ENCODE data around the gene MTG1.

GRCh38 chr10:133464582-133465031, 70.7 kb downstream of the MTG1 start:
- TF ChIP-seq CTCF (IDR thresholded peaks at IDR 0.05; ENCODE audit: insufficient read depth, low read length) (no peak), REST (IDR thresholded peaks at IDR 0.05; ENCODE audit: insufficient replicate concordance, low read depth) (no peak), POLR2AphosphoS5 (IDR thresholded peaks at IDR 0.05; ENCODE audit: low read depth) (no peak), GABPA (IDR thresholded peaks at IDR 0.05; ENCODE audit: low read depth) (no peak)

All from HL-60 (cell line).